ENCODE data around the gene IRAK2.
A peak's percentile ranks its signal among the peaks of the same experiment; 100 is the strongest.

IRAK2 gene

DNA sequence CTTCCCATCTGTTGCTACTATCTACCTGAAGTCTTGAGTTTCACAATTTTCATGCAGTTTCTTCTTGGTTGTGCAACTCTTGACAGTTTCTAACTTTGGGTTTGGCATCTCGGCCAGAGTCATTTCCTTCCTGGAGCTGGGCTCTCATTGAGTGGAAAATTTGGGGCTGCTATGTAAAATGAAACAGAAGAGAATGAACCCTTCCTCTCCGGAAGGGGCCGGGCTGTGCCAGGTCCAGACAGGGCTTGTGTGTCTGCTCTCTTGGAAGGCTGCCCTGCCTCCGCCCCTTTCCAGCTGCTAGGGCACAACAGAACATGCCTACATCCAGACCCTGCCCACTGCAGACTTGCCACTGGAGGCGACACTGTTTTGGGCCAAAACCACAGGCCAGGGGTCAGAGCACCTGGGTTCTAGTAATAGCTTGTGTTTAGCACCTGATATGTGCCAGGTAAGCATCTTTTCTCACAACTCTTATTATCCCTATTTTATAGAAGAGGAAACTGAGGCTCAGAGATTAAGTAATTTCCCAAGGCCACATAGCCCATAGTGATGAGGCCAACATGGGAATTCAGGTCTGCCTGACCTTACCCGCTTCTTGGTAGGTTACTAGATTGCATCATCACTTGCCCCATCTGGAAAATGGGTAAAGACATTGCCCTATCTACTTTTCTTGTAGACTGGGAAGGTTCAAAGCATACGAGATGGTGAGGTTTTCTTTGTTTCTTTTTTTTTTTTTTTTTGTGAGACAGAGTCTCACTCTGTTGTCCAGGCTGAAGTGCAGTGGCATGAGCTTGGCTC, 25.0 kb downstream of the IRAK2 start:
- DNase-seq (ENCODE audit: low read depth): peak; percentile 93

DNA sequence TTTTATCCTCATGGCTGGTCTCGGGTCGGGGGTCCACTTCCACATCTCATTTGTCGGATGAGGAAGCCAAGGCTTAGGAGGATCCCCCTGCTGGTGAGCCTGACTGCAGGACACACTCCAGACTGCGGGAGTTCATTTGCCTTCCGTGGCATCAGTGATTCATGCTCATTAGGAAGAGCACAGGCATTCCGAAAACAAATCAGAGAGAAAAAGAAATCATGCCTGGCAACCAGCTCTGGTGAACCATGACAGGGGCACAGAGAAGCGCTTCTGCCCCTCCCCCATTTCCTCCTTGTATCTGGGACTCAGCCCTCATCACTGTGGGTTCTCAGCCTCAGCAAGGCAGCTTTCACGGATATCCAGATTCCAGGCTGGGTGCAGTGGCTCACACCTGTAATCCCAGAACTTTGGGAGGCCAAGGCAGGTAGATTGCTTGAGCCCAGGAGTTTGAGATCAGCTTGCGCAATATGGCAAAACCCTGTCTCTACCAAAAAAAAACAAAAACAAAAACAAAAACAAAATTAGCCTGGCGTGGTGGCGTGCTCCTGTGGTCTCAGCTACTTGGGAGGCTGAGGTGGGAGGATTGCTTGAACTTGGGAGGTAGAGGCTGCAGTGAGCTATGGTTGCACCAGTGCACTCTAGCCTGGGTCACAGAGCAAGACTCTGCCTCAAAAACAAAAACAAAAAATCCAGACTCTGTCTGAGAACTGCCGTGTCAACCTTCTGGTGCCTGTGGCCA, 28.4 kb downstream of the IRAK2 start:
- peak; percentile 95 for DNase-seq (ENCODE audit: low read depth)

DNA sequence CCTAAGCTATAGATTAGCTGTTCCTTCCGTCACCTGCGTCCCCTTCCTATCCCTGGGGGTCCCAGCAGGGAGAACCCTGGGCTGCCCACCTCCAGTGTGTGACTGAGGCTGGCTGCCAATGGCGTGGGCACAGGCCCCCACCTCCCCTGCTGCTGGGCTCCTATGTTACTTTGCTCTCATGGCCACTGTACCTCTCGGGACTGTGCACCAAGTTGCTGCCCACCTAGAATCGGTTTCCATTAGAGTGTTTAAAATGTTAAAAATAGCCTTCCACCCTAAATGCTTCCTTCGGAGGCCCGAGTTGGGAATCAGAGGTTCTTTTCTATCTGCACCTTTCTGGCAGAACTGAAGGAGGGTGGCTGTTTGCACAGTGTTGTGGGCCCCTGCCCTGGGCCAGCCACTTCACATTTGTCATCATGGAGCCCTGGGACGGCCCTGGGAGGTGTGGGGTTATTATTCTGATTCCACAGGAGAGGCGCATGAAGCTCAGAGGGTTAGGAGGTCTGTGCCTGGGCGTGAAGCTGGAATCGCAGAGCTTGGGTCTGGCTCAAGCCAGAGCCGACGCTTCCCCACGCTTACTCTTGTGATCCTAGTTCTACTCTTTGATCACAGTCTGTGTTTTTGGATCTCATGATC, 29.1 kb downstream of the IRAK2 start:
- DNase-seq (ENCODE audit: low read depth): no peak

DNA sequence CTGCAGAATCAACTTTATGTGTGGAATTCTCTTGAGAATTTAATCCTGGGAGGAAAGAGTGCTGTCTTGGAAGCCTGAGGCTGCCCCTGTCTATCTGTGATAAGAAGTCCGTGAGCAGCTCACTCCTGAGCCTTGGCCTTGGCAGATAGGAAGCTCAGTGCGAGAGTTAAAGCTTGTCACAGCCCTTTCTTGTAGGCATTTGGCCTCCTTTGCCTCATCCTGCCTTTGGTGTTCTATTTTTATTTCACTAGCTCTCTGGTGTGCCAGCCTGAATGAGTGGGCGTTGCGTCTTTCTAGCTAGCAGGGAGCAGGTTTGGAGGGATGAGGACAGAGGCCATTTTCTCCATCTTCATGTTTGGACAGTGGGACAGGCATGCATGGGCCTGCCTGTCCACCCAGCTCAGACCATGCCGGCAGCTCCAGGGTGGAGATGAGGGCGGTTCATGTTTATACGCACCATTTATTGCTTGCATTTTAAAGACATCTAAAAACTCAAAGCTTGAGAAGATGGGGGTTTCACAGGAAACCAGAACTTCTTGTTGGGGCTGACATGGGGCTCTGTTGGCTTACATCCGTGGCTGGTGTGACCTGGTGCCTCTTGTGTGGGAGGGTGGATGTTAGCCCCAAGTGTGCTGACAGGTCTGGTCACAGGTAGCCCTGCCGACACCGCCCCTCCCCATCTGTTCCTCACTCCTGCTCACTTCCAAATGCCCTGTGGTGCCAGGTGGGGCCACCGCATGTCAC, 29.8 kb downstream of the IRAK2 start:
- DNase-seq (ENCODE audit: low read depth): peak; percentile 36

DNA sequence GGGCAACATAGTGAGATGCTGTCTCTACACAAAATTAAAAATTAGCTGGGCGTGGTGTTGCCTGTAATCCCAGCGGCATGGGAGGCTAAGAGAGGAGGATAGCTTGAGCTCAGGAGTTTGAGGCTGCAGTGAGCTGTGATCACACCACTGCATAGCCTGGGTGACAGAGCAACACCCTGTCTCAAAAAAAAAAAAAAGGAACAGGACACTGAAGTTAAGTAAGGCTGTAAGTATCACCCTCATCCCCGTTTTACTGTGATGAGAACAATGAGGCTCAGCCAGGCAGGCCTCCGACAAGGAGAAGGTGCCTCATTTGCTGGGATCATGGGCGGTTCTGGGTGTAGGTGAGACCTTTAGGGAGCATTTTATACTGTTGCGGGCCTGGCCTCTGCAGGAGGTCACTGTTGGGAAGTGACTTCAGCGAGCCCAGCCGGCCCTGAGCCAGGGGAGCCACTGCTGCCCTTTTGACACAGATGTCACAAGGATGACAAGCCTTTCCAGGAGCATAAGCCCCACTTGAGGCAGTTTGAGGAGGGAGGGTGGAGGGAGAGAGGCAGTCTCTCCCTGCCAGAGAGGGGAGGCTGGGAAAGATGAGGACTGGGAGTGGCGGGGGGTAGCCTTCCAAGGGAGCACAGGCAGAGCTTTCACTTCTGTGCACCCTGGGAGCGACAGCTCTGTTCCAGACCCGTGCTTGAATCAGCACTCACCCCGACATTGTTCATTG, 30.8 kb downstream of the IRAK2 start:
- DNase-seq (ENCODE audit: low read depth): no peak

DNA sequence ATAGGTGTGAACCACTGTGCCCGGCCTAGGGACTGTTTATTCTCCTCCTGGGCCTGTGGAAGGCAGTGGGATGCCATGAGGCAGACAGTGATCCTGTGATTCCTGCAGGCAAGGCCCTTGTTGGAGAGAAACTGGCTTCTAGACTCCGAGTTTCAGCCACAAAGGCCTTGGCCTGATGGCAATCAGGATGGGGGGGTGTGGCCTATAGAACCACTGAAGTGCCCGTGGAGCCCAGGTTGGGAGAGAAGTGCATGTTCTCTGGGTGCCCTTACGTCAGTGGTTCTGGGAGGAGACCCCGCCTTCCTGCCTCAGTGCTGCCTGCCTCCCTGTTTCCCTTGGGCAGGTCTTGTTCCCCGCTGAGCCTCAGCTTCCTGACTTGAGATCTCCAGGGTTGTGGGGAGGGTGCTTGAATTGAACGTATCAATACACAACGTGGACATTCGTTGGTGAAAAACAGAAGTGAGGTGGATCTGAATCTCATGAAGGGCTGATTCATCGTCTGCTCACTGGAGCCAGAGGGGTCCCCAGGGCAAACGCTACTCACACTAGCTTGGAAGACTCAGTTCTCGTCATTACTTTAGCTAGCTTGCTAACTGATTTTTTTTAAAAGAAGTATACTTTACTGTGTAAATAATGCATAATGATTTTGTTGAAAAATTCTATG, 31.8 kb downstream of the IRAK2 start:
- peak; percentile 80 for DNase-seq (ENCODE audit: low read depth)

DNA sequence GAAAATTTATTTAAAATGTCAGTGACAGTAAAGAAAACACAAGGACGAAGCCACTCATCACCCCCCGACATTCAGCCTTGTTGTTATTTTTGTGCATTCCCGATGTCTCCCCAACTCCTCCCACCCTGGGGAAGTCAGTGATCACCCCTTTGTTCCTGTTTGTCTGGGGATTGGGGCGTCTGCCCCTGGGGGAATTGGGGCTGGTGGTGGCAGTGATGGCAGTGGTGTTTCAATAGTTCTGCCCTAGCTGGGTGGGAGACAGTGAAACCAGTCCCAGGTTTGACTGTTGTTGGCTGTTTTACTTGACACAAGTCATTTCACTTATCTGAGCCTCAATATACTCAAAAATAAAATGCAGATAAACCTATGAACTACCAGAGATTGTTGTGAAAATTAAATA, 33.5 kb downstream of the IRAK2 start:
- DNase-seq (ENCODE audit: low read depth): no peak

DNA sequence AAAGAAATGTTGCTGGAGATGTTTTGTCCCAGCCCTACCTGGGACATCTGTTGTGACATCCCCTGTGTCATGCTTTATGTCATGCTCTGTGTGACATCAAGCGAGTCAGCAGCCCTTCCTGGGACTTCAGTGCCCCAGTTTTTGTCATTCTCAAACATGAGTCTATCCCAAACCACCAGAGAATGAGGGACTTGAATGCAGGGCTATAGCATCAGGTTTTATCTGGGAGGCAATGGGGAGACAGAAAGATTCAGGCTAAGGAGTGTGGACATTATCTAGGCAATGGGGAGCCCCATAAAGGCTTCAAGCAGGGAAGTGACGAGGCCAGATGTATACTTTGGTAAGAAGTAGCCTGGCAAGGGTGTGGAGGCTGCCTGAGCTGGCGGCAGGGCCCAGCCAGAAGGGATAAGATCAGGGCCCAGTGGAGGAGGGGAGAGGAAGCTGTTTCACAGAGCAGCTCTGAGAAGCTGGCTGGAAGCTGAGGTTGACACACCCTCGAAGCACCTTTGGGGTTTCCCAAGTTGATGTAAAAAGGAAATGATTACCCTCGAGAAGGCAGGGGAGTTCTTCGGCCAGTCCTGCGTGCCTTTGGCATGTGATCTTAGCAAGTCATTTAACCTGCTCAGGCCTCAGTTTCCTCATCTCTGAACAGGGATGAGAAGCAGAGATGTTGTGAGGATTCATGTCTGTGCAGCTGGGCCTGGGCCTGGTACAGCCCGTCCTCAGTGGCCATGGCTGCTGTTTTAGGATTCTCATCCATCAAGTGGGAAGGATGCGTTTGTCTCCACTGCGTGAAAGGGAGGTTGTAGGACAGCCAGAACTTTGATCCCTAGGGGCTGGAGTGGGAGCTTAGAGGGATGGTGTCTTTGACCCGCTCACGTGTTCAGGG, 34.3 kb downstream of the IRAK2 start:
- no peak for DNase-seq (ENCODE audit: low read depth)

DNA sequence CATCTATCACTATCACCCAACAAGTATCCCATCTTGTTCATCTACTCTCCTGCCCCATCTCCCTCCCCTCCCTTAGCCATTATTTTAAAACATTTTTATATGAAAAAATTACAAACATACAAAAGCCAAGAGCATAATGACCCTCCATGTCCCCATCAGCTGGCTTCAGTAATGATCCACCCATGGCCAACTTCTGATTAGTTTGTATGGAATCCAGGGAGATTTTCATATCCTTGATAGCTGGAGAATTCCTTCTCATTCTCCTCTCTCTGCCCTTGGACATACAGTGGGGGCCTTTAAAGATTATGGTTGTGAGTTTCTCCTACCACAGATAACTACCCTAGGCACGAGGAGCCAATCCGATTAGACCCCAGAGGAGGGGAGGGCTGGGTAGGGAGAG, 40.2 kb downstream of the IRAK2 start:
- no peak for DNase-seq (ENCODE audit: low read depth)

DNA sequence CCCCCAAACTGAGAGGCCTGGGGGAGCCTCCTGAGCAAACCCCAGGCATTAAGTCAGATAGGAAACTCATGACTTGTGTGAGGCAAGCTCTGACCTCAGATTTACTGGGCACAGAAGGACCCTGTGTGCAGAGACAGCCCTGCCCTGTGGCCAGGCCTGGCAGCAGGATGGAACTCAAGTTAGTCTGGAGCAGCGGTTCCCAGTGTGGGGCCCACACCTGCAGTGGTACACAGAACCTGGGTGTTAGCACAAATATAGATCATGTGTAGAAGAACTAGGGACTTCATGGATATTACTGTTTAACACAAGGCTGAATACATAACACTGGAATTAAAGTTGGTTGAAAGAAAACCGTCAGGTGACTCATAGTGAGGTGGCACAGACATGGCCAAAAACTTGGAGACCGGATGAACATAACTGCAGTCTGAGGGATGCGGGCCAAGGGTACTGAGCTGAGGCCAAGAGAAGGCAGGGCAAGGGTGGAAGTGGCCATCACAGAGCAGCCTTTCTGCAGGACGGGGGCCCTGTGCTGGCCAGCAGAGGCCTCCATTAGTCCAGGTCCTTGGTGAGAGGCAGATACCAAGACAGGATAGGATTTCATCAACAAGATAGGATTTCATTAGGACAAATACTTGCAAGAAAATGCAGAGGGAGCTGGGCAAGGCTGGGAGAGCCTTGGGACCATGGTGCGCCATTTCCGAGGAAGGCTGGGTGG, 40.9 kb downstream of the IRAK2 start:
- DNase-seq (ENCODE audit: low read depth): peak; percentile 92

DNA sequence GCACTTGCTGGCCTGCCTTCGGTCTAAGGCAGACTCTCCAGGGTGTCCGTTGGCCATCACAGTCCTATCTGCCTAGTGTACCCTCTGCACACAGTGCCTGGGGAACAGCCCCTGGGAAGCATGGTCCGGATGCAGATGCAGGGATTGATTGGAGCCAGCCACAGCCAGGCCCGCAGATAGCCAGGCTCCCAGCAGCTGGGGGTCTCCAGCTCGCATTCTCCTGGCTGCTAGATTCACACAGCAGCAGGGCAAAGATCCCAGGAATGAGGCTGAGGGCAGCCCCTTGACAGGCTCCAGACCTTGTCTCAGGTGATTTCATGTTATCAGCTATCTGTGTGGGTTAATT, 41.4 kb downstream of the IRAK2 start:
- DNase-seq (ENCODE audit: low read depth): no peak

DNA sequence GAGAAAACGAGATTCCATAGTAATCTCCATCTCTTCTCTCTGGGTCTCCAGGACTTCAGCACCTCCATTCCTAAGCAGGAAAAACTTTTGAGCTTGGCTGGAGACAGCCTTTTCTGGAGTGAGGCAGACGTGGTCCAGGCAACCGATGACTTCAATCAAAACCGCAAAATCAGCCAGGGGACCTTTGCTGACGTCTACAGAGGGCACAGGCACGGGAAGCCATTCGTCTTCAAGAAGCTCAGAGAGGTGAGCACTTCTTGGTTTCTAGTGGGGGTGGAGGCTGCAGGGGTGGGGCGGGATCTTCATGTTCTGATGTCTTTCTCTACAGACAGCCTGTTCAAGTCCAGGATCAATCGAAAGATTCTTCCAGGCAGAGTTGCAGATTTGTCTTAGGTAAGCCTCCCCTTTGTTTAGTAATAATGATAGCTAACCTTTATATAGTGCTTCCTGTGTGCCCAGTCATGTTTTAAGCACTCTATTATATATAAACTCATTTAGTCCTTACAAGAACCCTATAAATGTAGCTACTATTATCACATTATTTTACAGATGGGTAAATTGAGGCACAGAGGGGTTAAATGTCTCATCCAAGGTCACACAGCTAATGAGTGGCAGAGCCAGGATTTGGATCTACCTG, 48.6 kb downstream of the IRAK2 start:
- DNase-seq (ENCODE audit: low read depth): no peak

DNA sequence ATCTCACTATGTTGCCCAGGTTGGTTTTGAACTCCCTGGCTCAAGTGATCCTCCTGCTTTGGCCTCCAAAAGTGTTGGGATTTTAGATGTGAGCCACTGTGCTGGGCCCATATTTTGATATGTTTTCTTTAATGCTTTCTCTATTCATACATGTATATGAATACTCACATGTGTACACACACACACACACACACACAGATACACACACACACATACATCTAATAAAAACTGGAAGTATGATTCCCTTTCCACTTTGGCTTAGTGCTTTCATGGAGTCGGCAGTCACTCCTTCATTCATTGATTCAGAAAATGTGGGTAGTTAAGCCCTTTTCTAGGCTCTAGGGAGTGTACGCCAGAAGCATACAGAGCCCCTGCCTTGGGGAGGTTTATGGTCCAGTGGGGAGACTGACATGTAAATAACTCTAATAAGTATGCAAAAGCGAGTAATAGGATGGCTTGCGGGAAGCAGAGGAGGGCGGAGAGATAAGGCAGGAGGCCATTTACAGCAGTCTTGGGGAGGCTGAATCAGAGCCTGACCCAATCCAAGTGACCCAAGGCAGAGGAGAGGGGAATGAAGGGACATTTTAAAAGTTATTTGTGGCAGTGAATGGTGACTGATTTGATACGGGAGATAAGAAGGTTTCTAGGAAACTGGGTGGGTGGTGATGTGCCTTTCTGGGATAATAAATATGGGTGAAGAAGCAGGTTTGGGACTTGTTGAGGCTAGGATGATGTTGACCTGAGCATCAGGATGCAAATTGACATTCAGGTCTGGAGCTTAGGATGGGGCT, 51.1 kb downstream of the IRAK2 start:
- no peak for DNase-seq (ENCODE audit: low read depth)

DNA sequence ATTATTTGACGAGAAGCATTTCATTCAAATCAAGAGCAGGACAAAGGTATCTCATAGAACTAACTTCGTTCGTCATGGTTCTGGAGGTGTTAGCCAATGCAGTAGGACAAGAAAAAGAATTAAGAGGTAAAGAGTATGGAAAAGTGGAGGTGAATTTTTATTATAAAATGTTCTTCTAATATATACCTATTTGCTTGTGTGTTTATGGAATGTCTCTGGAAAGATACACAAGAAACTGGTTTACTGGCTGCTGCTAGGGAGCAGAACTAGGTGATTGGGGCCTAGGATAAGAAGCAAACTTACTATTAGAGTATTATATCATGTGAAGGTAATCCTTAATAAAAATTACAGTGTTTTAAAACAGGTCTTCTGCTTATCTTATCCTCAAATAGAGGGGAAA, 52.6 kb downstream of the IRAK2 start:
- no peak for DNase-seq (ENCODE audit: low read depth)

DNA sequence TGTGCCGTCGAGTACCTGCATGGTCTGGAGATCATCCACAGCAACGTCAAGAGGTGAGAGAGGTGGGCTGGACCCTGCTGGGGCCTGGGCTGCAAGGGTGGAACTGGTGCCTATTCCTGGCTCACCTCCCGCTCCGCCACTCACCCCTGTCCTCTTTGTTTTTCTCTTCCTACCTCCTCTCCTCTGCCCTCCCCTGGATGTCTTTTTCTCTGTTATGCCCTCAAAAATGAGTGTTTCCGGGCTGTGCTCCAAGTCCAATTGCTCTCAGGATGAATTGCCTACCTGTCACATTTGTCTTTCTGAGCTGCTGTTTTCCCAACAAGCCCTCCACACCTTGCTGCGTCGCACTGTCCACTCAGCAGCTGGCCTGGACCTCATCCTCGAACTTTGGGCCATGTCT, 55.0 kb downstream of the IRAK2 start:
- DNase-seq (ENCODE audit: low read depth): no peak

DNA sequence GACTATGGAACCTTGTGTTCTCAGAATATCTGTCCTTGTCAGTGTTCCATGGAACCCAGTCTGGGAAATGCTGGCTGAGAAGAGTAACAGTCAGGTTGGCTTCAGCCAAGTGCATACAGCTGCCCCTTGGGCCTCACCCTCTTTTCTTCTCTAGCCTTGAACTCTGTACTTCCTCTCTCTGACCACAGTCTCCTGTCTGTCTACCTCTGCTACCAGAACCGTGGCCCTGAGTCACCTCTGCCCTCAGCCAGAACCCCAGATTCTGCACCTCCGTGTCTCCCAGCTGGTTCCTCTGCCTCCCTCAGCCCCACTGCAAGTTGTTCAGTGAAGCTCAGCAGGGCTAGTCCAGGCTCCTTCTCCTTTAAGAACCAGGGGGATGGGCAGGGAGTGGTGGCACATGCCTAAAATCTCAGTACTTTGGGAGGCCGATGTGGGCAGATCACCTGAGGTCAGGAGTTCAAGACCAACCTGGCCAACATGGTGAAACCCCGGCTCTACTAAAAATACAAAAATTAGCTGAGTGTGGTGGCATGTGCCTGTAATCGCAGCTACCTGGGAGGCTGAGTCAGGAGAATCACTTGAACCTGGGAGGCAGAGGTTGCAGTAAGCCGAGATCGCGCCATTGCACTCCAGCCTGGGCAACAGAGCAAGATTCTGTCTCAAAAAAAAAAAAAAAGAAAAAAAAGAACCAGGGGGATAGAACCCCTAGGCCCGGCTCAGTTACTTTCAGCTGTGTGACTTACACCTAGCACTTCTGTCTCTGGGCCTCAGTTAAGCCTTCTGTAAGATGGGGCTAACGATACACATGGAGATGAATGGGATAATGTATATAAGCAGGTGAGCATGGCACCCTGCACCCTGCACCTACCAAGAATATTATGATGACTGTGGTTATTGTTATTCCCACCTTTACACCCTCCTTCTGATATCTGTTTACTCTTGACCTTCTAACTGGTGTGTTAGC, 59.2 kb downstream of the IRAK2 start:
- no peak for DNase-seq (ENCODE audit: low read depth)
